BLaER1 treated with 17β-estradiol and CSF1 and Interleukin-3, amounts not matched to agents 10 nM and 100 nM (cell line): Measurements from ENCODE around the gene PSKH1.
A peak's percentile ranks its signal among the peaks of the same experiment; 100 is the strongest.

Experiments used
- H3K27ac ChIP-seq, 11 experiments: shearing (Covaris generic); formaldehyde crosslinking; 2 replicates each; pipeline ENCODE4 v1.8.1; 2022
- H3K27me3 ChIP-seq, 11 experiments: shearing (Covaris generic); formaldehyde crosslinking; 2 replicates each; pipeline ENCODE4 v1.8.1; 2022
- H3K36me3 ChIP-seq, 11 experiments: shearing (Covaris generic); formaldehyde crosslinking; 2 replicates each; pipeline ENCODE4 v1.8.1; 2022
- H3K4me1 ChIP-seq, 10 experiments: shearing (Covaris generic); formaldehyde crosslinking; 2 replicates each; pipeline ENCODE4 v1.8.1; 2022
- H3K4me2 ChIP-seq, 11 experiments: shearing (Covaris generic); formaldehyde crosslinking; 2 replicates each; pipeline ENCODE4 v1.8.1; 2022
- H3K4me3 ChIP-seq, 10 experiments: shearing (Covaris generic); formaldehyde crosslinking; 2 replicates each; pipeline ENCODE4 v1.8.1; 2022
- H3K9ac ChIP-seq, 11 experiments: shearing (Covaris generic); formaldehyde crosslinking; 2 replicates each; pipeline ENCODE4 v1.8.1; 2022
- H3K9me3 ChIP-seq, 11 experiments: shearing (Covaris generic); formaldehyde crosslinking; replicated peaks in 1 of 11; 2 replicates each; pipeline ENCODE4 v1.8.1; 2022
- H4K20me1 ChIP-seq, 11 experiments: shearing (Covaris generic); formaldehyde crosslinking; 2 replicates each; pipeline ENCODE4 v1.8.1; 2022
- Cebpa-rat ChIP-seq, 11 experiments: shearing (Covaris generic); IDR thresholded peaks; 2 replicates each; pipeline ENCODE4 v1.8.1; 2022

Gene PSKH1

GRCh38 chr16:67922740-67923139 is 29.7 kb downstream of the PSKH1 start:
- Histone ChIP-seq H3K36me3 (peaks cover 19 to 59% (median 42%) of the 10 kb centered on the region in 11 experiments; a peak in 21 of 22 replicates), H3K9me3 (no peaks in the 10 kb centered on the region), H3K27me3 (no peaks in the 10 kb centered on the region), H3K27ac (peak overlapping the region in 2 of 11 experiments; percentile 17 to 36; a peak in 1 of 22 replicates), H3K9ac (peak overlapping the region in 5 of 11 experiments; percentile 14 to 64 (median 33); a peak in 7 of 22 replicates), H3K4me2 (peak overlapping the region in 9 of 11 experiments; percentile 14 to 57 (median 30); a peak in 7 of 22 replicates), H3K4me1 (peaks cover 52 to 96% (median 91%) of the 10 kb centered on the region in 10 experiments), H4K20me1 (peaks cover 70 to 100% (median 99%) of the 10 kb centered on the region in 11 experiments), H3K4me3 (no peak overlapping the region)
- TF ChIP-seq Cebpa-rat (IDR thresholded peaks at IDR 0.05), result no peak

GRCh38 chr16:67923414-67924116 is 30.5 kb downstream of the PSKH1 start:
- Histone ChIP-seq H3K9me3 (no peaks in the 10 kb centered on the region), H3K4me2 (peak overlapping the region in 6 of 11 experiments; percentile 13 to 92 (median 84); a peak in 6 of 22 replicates), H3K36me3 (peaks cover 25 to 60% (median 42%) of the 10 kb centered on the region in 11 experiments; a peak in 21 of 22 replicates)

GRCh38 chr16:67924140-67924906 is 31.3 kb downstream of the PSKH1 start:
- Histone ChIP-seq H3K9ac (peak overlapping the region in 7 of 11 experiments; percentile 5 to 64 (median 19); a peak in 9 of 22 replicates), H3K4me2 (peak overlapping the region in 10 of 11 experiments; percentile 37 to 93 (median 87); a peak in 20 of 22 replicates), H3K4me3 (no peak overlapping the region), H3K36me3 (peaks cover 25 to 60% (median 43%) of the 10 kb centered on the region in 11 experiments; a peak in 21 of 22 replicates), H3K4me1 (peaks cover 49 to 100% (median 99%) of the 10 kb centered on the region in 10 experiments), H3K27ac (peak overlapping the region in 6 of 11 experiments; percentile 5 to 61 (median 22); a peak in 7 of 22 replicates), H4K20me1 (peaks cover 75 to 100% (median 99%) of the 10 kb centered on the region in 11 experiments), H3K27me3 (no peaks in the 10 kb centered on the region), H3K9me3 (no peaks in the 10 kb centered on the region)
- TF ChIP-seq Cebpa-rat (IDR thresholded peaks at IDR 0.05), result no peak

More at GRCh38 chr16:67923414-67924116, 30.5 kb downstream of the PSKH1 start:
- TF ChIP-seq Cebpa-rat (IDR thresholded peaks at IDR 0.05), result no peak
- Histone ChIP-seq H3K4me3 (no peak overlapping the region), H3K9ac (peak overlapping the region in 3 of 11 experiments; percentile 5 to 64 (median 43); a peak in 4 of 22 replicates), H3K4me1 (peaks cover 50 to 99% (median 97%) of the 10 kb centered on the region in 10 experiments), H3K27me3 (no peaks in the 10 kb centered on the region), H4K20me1 (peaks cover 69 to 100% (median 99%) of the 10 kb centered on the region in 11 experiments), H3K27ac (peak overlapping the region in 4 of 11 experiments; percentile 5 to 61 (median 40); a peak in 1 of 22 replicates)

- Histone ChIP-seq H3K4me3 (peak overlapping the region in 7 of 10 experiments; percentile 25 to 46 (median 35); a peak in 11 of 20 replicates), H3K36me3 (peaks cover 33 to 66% (median 51%) of the 10 kb centered on the region in 11 experiments), H3K9me3 (no peaks in the 10 kb centered on the region), H3K27ac (peak overlapping the region in 10 of 11 experiments; percentile 11 to 71 (median 58); a peak in 18 of 22 replicates), H3K9ac (peak overlapping the region; percentile 18 to 75 (median 52); a peak in 19 of 22 replicates), H3K4me2 (peak overlapping the region; percentile 73 to 93 (median 87)), H4K20me1 (peaks cover 70 to 100% (median 95%) of the 10 kb centered on the region in 11 experiments; a peak in 21 of 22 replicates), H3K27me3 (no peaks in the 10 kb centered on the region), H3K4me1 (peaks cover 34 to 88% (median 85%) of the 10 kb centered on the region in 10 experiments)
- TF ChIP-seq Cebpa-rat (IDR thresholded peaks at IDR 0.05), result no peak
Observed at GRCh38 chr16:67926181-67926750, 33.2 kb downstream of the PSKH1 start.

- H3K4me3 ChIP-seq, result peak overlapping the region in 1 of 10 experiments; percentile 38; a peak in 1 of 20 replicates
- H3K4me1 ChIP-seq, result peaks cover 23 to 77% (median 74%) of the 10 kb centered on the region in 10 experiments
- H3K36me3 ChIP-seq, result peaks cover 40 to 73% (median 60%) of the 10 kb centered on the region in 11 experiments
- H3K9ac ChIP-seq, result peak overlapping the region in 9 of 11 experiments; percentile 30 to 75 (median 59); a peak in 14 of 22 replicates
- H3K4me2 ChIP-seq, result peak overlapping the region; percentile 73 to 93 (median 87); a peak in 17 of 22 replicates
- no peaks in the 10 kb centered on the region for H3K9me3 ChIP-seq
- no peak for TF ChIP-seq Cebpa-rat (IDR thresholded peaks at IDR 0.05)
- H3K27me3 ChIP-seq, result no peaks in the 10 kb centered on the region
- H4K20me1 ChIP-seq, result peaks cover 64 to 100% (median 92%) of the 10 kb centered on the region in 11 experiments; a peak in 21 of 22 replicates
- peak overlapping the region in 6 of 11 experiments; percentile 57 to 71 (median 61); a peak in 10 of 22 replicates for H3K27ac ChIP-seq
Observed at GRCh38 chr16:67927131-67927941, 34.3 kb downstream of the PSKH1 start.

GRCh38 chr16:67928147-67928546 is 35.1 kb downstream of the PSKH1 start:
- peaks cover 57 to 98% (median 90%) of the 10 kb centered on the region in 11 experiments; a peak in 21 of 22 replicates for H4K20me1 ChIP-seq
- peak overlapping the region in 7 of 11 experiments; percentile 20 to 87 (median 26); a peak in 8 of 22 replicates for H3K4me2 ChIP-seq
- peaks cover 43 to 76% (median 67%) of the 10 kb centered on the region in 11 experiments for H3K36me3 ChIP-seq
- H3K9me3 ChIP-seq, result no peaks in the 10 kb centered on the region
- TF ChIP-seq Cebpa-rat (IDR thresholded peaks at IDR 0.05), result no peak
- H3K4me3 ChIP-seq, result no peak overlapping the region
- H3K27me3 ChIP-seq, result no peaks in the 10 kb centered on the region
- H3K27ac ChIP-seq, result peak overlapping the region in 2 of 11 experiments; percentile 63 to 71; a peak in 2 of 22 replicates
- H3K9ac ChIP-seq, result peak overlapping the region in 3 of 11 experiments; percentile 10 to 71 (median 42); a peak in 4 of 22 replicates
- H3K4me1 ChIP-seq, result peaks cover 19 to 69% (median 66%) of the 10 kb centered on the region in 10 experiments
